Measurements from ENCODE around the gene SLC25A34.

SLC25A34 gene

DNA sequence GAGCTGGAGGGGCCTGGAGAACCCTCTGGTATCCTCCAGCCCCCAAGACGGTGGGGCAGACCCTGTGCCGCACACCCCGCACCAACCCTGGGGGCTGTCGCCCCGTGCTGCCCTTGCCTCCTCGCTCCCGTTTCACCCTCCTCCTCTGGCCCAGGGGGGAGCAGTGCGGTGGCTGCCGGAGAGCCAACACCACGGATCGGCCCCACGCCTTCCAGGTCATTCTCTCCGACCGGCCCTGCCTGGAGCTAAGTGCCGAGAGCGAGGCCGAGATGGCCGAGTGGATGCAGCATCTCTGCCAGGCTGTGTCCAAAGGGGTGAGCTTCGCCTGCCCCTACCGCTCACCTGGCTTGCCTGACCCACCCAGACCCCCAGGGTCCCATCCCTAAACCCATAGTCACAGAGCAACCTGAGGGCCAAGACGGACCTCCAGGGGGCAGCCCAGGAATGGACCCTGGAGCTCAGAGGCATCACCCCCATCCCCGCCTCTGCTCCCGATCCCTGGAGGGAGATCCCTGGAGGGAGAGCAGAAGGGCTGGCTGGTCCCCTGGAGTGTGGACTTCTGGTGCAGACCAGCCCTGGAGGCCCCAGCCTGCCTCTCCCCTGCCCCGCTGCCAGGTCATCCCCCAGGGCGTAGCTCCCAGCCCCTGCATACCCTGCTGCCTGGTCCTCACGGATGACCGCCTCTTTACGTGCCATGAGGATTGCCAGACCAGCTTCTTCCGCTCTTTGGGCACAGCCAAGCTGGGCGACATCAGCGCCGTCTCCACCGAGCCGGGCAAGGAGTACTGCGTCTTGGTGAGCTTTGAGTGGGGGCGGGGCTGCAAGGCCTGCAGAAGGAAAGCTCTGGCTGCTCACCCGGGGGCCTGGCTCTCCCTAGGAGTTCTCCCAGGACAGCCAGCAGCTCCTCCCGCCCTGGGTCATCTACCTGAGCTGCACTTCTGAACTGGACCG is 4.0 kb upstream of the SLC25A34 start:
- in situ Hi-C loops (cut with HindIII; ENCODE audit: low pct_unique_long_range_greater_than_20kb, low sequenced_read_pairs): no loop called here
- DNase-seq (ENCODE audit: low read depth in 1 of 2, low spot score in 1 of 2): no peak
- TF ChIP-seq JUND (IDR thresholded peaks at IDR 0.05; ENCODE audit: low read depth): no peak

DNA sequence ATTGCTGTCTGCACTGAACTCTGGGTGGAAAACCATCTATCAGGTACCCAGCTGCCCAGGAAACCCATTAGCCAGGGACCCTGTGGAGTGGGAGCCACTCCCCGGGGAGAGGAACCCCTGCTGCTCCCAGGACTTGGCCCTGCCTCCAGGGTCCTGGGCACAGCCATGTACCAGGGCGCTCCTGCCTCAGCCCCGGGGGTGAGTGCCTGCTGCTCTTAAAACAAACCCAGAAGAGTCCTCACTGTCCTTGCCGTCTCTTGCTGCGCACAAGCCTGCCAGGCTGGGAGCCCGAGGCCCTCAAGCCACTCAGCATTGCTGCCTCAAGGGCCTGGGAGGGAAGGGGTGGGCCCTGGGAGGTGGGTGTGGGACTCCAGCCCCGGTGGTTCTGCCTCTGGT is 3.4 kb upstream of the SLC25A34 start:
- DNase-seq (ENCODE audit: low read depth in 1 of 2, low spot score in 1 of 2): no peak
- no peak for TF ChIP-seq JUND (IDR thresholded peaks at IDR 0.05; ENCODE audit: low read depth)
- in situ Hi-C loops (cut with HindIII; ENCODE audit: low pct_unique_long_range_greater_than_20kb, low sequenced_read_pairs): no loop called here

DNA sequence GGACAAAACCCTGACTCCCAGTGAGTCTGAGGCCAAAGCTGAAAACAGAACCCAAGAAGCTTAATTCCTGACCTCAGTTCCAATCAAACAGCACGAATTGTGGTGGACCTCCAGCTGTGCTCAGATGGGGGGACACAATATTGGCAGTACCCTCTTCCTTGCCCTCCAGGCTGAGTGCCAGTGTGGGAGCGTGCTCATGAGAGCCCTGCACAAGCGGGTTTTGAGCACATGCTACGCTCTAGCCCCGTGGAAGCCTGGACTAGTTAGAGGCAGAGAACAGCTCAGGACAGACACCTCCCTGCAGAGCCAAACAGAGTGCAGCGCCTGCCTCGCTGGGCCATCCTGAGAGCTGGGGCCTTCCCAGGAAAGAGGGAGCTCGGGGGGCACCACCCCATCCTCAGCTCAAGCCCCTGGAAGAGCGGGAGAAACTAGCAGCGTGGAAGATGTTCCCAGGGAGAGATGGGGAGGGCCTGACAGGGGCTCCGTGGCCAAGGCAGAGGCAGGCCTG is 2.8 kb upstream of the SLC25A34 start:
- no peak for DNase-seq (ENCODE audit: low read depth in 1 of 2, low spot score in 1 of 2)
- in situ Hi-C loops (cut with HindIII; ENCODE audit: low pct_unique_long_range_greater_than_20kb, low sequenced_read_pairs): no loop called here
- TF ChIP-seq JUND (IDR thresholded peaks at IDR 0.05; ENCODE audit: low read depth): no peak

DNA sequence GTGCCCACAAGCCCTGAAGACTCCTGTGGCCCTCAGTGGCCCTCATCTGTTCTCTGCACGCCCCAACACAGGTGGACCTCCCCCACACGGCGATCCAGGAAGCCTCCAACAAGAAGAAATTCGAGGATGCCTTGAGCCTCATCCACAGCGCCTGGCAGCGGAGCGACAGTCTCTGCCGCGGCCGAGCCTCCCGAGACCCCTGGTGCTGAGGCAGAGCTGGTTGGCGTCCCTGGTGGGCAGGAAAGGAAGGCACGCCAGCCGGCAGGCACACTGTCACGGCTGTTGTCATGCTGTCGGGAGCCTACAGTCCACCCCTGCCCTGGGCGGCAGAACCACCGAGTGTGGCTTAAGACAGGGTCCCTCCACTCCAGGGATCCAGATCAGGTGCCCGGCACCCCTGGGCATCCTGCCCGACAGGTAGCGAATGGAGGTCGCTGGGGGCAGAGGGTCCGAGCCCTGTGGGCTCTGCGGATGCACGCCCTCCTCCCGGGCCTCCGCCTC is 2.3 kb upstream of the SLC25A34 start:
- no peak for TF ChIP-seq JUND (IDR thresholded peaks at IDR 0.05; ENCODE audit: low read depth)
- no peak for DNase-seq (ENCODE audit: low read depth in 1 of 2, low spot score in 1 of 2)
- in situ Hi-C loops (cut with HindIII; ENCODE audit: low pct_unique_long_range_greater_than_20kb, low sequenced_read_pairs): no loop called here

DNA sequence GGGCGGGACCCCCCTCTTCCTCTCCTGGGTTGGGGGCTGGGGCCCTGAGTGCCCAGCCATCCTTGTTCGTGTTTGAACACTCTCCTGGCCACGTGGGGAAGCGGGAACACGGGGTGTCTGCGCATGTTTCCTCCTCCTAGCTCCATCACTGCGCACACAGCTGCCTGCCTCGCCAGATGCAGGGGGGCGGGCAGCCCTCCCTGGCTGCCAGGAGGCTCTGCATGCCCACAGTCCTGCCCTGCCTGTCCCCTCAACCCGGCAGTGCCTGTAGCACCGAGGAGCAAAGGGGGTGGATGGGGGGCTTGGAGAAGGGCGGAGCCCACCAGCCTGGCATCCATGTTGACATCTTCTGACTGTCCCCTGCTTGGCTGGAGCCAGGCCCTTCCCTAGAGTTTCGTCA is 1.8 kb upstream of the SLC25A34 start:
- in situ Hi-C loops (cut with HindIII; ENCODE audit: low pct_unique_long_range_greater_than_20kb, low sequenced_read_pairs): no loop called here
- no peak for DNase-seq (ENCODE audit: low read depth in 1 of 2, low spot score in 1 of 2)
- TF ChIP-seq JUND (IDR thresholded peaks at IDR 0.05; ENCODE audit: low read depth): no peak

DNA sequence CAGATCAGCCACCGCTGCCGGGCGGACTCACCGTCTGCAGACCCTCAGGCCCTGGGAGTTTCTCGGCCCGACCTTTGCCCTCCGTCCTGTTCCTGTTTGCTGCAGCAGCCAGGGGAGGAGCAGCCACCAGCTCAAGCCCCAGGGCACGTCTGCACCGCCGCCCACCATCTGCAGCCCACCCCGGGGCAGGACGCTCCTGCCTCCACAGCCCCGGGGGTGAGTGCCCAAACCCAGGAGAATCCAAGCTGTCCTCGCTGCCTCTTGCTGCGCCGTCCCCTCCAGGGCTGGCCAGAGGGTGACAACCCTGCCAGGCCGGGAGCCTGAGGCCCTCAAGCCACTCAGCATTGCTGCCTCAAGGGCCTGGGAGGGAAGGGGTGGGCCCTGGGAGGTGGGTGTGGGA is 1.2 kb upstream of the SLC25A34 start:
- no peak for TF ChIP-seq JUND (IDR thresholded peaks at IDR 0.05; ENCODE audit: low read depth)
- in situ Hi-C loops (cut with HindIII; ENCODE audit: low pct_unique_long_range_greater_than_20kb, low sequenced_read_pairs): no loop called here

DNA sequence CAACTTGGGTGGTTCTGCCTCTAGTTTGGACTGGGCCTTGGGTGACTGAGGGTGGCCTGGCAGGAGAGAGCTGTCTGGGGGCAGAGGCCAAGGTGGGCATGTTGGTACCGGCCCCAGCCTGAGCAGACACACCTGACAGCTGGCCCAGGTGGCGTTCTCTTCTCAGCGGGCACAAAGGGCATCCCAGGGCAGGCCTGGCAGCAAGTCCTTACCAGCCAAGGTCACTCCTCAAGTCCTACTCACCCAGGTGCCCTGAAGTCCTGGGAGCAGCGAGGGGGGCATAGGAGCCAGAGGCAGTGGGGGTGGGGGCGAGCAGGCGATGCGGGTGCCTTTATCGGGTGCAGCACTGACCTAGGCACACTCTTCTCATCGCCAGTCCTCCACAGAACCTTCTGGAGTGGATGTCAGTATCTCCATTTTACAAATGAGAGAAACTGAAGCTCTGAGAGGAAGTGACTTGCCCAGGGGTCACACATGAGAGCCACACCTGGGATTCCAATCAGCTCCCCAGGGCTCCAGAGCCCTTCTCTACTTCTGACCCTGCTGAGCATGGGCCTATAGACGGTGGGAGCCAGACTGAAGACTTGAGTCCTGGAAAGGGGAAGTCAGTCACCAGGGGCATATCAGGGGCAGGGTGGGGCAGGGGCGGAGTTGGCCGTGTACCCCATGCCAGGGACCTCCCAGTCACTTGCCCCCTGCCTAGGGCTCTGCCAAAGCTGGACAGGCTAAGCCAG is 587 bp upstream of the SLC25A34 start:
- no peak for TF ChIP-seq JUND (IDR thresholded peaks at IDR 0.05; ENCODE audit: low read depth)
- in situ Hi-C loops (cut with HindIII; ENCODE audit: low pct_unique_long_range_greater_than_20kb, low sequenced_read_pairs): no loop called here

More for the DNA sequence above, 1.2 kb upstream of the SLC25A34 start:
- no peak for DNase-seq (ENCODE audit: low read depth in 1 of 2, low spot score in 1 of 2)

DNA sequence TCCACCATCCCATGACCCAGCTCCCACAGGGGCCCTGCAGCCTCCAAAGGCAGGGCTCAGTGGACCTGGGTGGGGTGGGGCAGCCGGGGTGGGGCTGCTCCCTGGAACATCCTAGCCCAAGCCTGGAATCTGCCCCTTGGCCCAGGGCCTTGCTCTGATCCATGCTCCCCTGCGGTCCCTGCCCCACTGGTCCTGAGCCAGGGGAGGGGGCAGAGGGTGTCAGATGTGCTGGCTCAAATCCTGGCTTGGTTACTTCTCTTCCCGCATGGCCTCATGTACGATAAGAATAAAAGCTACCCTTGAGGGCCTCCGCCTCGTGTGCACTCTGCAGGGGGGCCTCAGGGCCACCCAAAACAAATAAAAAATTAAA is 819 bp downstream of the SLC25A34 start:
- no peak for DNase-seq (ENCODE audit: low read depth in 1 of 2, low spot score in 1 of 2)
- in situ Hi-C loops (cut with HindIII; ENCODE audit: low pct_unique_long_range_greater_than_20kb, low sequenced_read_pairs): no loop called here
- TF ChIP-seq JUND (IDR thresholded peaks at IDR 0.05; ENCODE audit: low read depth): no peak

More for the DNA sequence above, 587 bp upstream of the SLC25A34 start:
- no peak for DNase-seq (ENCODE audit: low read depth in 1 of 2, low spot score in 1 of 2)

DNA sequence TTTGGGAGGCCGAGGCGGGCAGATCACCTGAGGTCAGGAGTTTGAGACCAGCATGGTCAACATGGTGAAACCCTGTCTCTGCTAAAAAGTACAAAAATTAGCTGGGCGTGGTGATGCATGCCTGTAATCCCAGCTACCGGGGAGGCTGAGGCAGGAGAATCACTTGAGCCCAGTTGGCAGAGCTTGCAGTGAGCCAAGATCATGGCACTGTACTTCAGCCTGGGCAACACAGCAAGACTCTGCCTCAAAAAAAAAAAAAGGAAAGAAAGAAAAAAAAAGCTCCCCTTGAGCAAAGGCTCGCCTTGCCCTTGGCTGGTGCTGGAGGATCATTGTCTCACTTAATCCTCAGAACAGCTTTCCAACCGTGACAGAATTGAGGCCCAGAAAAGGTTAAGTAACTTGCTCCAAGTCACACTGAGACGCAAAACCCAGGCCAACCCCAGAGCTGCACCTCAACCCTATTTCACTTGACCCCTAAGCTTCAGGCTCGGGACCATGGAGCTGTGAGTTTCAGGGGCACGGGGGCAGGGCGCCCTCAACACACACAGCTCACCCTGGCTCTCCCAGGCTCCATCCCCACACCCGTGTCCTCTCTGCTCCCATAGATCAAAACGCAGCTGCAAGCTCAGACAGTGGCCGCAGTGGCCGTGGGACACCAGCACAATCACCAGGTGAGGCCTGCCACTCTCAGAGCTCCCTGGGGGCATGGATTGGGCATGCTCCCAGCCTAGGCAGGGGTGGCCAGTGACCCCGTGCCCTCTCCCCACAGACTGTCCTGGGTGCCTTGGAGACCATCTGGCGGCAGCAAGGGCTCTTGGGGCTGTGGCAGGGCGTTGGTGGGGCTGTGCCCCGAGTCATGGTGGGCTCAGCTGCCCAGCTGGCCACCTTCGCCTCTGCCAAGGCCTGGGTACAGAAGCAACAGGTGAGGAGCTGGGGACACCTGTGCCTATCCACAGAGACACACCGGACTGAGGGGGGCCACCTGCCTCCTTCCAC is 1.6 kb downstream of the SLC25A34 start:
- in situ Hi-C loops (cut with HindIII; ENCODE audit: low pct_unique_long_range_greater_than_20kb, low sequenced_read_pairs): no loop called here
- TF ChIP-seq JUND (IDR thresholded peaks at IDR 0.05; ENCODE audit: low read depth): no peak
- DNase-seq (ENCODE audit: low read depth in 1 of 2, low spot score in 1 of 2): no peak

DNA sequence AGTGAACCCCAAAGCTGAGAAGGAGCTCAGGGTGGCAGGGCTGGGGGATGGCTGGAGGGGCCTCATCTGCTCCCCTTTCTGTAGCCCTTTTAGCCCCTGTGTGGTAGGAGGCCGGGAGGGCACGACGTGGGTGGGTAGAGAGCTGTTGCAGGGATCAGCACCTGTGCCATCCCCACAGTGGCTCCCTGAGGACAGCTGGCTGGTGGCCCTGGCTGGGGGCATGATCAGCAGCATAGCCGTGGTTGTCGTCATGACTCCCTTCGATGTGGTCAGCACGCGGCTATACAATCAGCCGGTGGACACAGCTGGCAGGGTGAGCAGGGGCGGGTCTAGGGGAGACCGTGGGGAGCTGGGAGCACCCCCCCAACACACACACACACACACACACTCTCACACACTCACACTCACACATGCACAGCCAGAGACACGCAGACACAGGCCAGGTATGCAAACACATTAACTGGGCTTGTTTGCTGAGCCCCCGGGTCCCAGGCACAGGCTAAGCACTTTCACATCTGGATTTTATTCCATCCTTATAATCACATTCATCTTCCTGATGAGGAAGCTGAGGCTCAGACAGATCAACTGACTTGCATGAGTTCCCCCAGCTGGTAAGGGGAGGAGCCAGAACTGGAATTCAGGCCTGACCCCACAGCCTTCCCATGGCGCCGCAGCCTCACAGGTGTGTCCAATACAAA is 2.5 kb downstream of the SLC25A34 start:
- in situ Hi-C loops (cut with HindIII; ENCODE audit: low pct_unique_long_range_greater_than_20kb, low sequenced_read_pairs): no loop called here

DNA sequence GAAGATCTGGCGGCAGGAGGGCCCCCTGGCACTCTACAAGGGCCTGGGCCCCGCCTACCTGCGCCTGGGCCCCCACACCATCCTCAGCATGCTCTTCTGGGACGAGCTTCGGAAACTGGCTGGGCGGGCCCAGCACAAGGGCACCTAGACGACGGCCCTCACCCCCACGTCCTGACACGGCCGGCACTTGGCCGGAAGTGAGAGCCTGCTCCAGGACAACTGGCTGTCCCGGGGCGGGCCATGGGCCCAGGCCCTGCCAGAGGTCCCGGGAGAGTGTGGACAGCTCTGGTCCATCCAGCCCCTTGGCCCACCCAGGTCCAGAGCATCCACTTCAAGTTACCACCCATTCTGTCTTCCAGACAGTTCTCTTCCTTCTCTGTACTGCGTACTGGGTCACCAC is 3.2 kb downstream of the SLC25A34 start:
- in situ Hi-C loops (cut with HindIII; ENCODE audit: low pct_unique_long_range_greater_than_20kb, low sequenced_read_pairs): no loop called here
- no peak for TF ChIP-seq JUND (IDR thresholded peaks at IDR 0.05; ENCODE audit: low read depth)
- no peak for DNase-seq (ENCODE audit: low read depth in 1 of 2, low spot score in 1 of 2)

More for the DNA sequence above, 2.5 kb downstream of the SLC25A34 start:
- no peak for TF ChIP-seq JUND (IDR thresholded peaks at IDR 0.05; ENCODE audit: low read depth)
- no peak for DNase-seq (ENCODE audit: low read depth in 1 of 2, low spot score in 1 of 2)

All from T47D (cell line).